Ectodermal cell (in vitro differentiated cells): ENCODE data around the gene ANKRD60.

ENCODE experiments used
- H3K27ac ChIP-seq: 2 replicates; pipeline ENCODE4 v1.7.0; 2013; ENCODE audit warnings: mild to moderate bottlenecking, low read depth, low read length; ENCODE audit not compliant: insufficient read depth, poor library complexity, severe bottlenecking
- H3K27me3 ChIP-seq: 2 replicates; pipeline ENCODE4 v1.7.0; 2013; ENCODE audit warnings: mild to moderate bottlenecking, low read length; ENCODE audit not compliant: insufficient read depth, control insufficient read depth, poor library complexity, severe bottlenecking
- H3K36me3 ChIP-seq: one replicate; pipeline ENCODE4 v1.7.0; 2013; ENCODE audit warnings: low read length; ENCODE audit not compliant: control insufficient read depth, insufficient read depth
- H3K4me1 ChIP-seq: one replicate; pipeline ENCODE4 v1.7.0; 2013; ENCODE audit warnings: low read length; ENCODE audit not compliant: control insufficient read depth, insufficient read depth
- H3K4me3 ChIP-seq: 2 replicates; pipeline ENCODE4 v1.7.0; 2013; ENCODE audit warnings: low read depth, low read length, control low read depth; ENCODE audit not compliant: insufficient read depth
- H3K9me3 ChIP-seq: 2 replicates; pipeline ENCODE4 v1.7.0; 2013; ENCODE audit warnings: mild to moderate bottlenecking, low read length, moderate library complexity; ENCODE audit not compliant: control insufficient read depth
- whole genome bisulfite sequencing, 2 experiments: methylation state at CpG; one replicate each; pipeline ENCODE4 v1.1.7; 2013; ENCODE audit warnings: missing lambda C conversion rate in 2 of 2; 5-methylcytosine and 5-hydroxymethylcytosine counted together

The ANKRD60 gene

GRCh38 chr20:58264271-58264670 is 35.8 kb upstream of the ANKRD60 start:
- WGBS, 2 experiments = 90 to 95% methylated on average over 6 of the region's 6 CpGs
- H3K9me3 ChIP-seq = no peaks in the 10 kb centered on the region
- H3K36me3 ChIP-seq = no peaks in the 10 kb centered on the region
- H3K27ac ChIP-seq = no peak overlapping the region
- no peak overlapping the region for H3K4me3 ChIP-seq
- H3K4me1 ChIP-seq = no peaks in the 10 kb centered on the region
- H3K27me3 ChIP-seq = no peaks in the 10 kb centered on the region

GRCh38 chr20:58261660-58262059 is 33.2 kb upstream of the ANKRD60 start:
- Histone ChIP-seq H3K27ac (no peak overlapping the region), H3K9me3 (no peaks in the 10 kb centered on the region), H3K4me1 (no peaks in the 10 kb centered on the region), H3K4me3 (no peak overlapping the region), H3K36me3 (no peaks in the 10 kb centered on the region), H3K27me3 (no peaks in the 10 kb centered on the region)
- WGBS, 2 experiments = 90% methylated on average over 2 of the region's 3 CpGs; no CpG with 5 or more reads in 1 of the 2 experiments

- Histone ChIP-seq H3K27ac (no peak overlapping the region), H3K27me3 (no peaks in the 10 kb centered on the region), H3K4me3 (no peak overlapping the region), H3K9me3 (no peaks in the 10 kb centered on the region), H3K4me1 (no peaks in the 10 kb centered on the region), H3K36me3 (no peaks in the 10 kb centered on the region)
- 96 to 99% methylated on average over 5 of the region's 5 CpGs for WGBS, 2 experiments
Measured at GRCh38 chr20:58260006-58260405, 31.6 kb upstream of the ANKRD60 start.

- H3K4me3 ChIP-seq = no peak overlapping the region
- no peak overlapping the region for H3K27ac ChIP-seq
- H3K4me1 ChIP-seq = no peaks in the 10 kb centered on the region
- no peaks in the 10 kb centered on the region for H3K27me3 ChIP-seq
- H3K9me3 ChIP-seq = no peaks in the 10 kb centered on the region
- no peaks in the 10 kb centered on the region for H3K36me3 ChIP-seq
- WGBS, 2 experiments = 84 to 98% methylated on average over 4 of the region's 4 CpGs
Measured at GRCh38 chr20:58256842-58257241, 28.4 kb upstream of the ANKRD60 start.

GRCh38 chr20:58256307-58256706 is 27.9 kb upstream of the ANKRD60 start:
- H3K4me1 ChIP-seq = no peaks in the 10 kb centered on the region
- H3K36me3 ChIP-seq = no peaks in the 10 kb centered on the region
- no peaks in the 10 kb centered on the region for H3K9me3 ChIP-seq
- H3K27ac ChIP-seq = no peak overlapping the region
- WGBS, 2 experiments = 88% methylated on average over 2 of the region's 2 CpGs; no CpG with 5 or more reads in 1 of the 2 experiments
- no peaks in the 10 kb centered on the region for H3K27me3 ChIP-seq
- H3K4me3 ChIP-seq = no peak overlapping the region

GRCh38 chr20:58254890-58255289 is 26.4 kb upstream of the ANKRD60 start:
- Histone ChIP-seq H3K9me3 (no peaks in the 10 kb centered on the region), H3K36me3 (peaks cover 6% of the 10 kb centered on the region), H3K27me3 (no peaks in the 10 kb centered on the region), H3K4me1 (no peaks in the 10 kb centered on the region), H3K27ac (no peak overlapping the region), H3K4me3 (no peak overlapping the region)

- no peaks in the 10 kb centered on the region for H3K27me3 ChIP-seq
- no peaks in the 10 kb centered on the region for H3K9me3 ChIP-seq
- H3K4me1 ChIP-seq = no peaks in the 10 kb centered on the region
- H3K36me3 ChIP-seq = peaks cover 11% of the 10 kb centered on the region
- 89 to 95% methylated on average over 2 of the region's 2 CpGs for WGBS, 2 experiments
- no peak overlapping the region for H3K27ac ChIP-seq
- no peak overlapping the region for H3K4me3 ChIP-seq
Measured at GRCh38 chr20:58251979-58252591, 23.6 kb upstream of the ANKRD60 start.

GRCh38 chr20:58251348-58251978 is 23.0 kb upstream of the ANKRD60 start:
- Histone ChIP-seq H3K4me1 (no peaks in the 10 kb centered on the region), H3K27me3 (no peaks in the 10 kb centered on the region), H3K36me3 (peaks cover 12% of the 10 kb centered on the region), H3K9me3 (no peaks in the 10 kb centered on the region), H3K27ac (no peak overlapping the region), H3K4me3 (no peak overlapping the region)
- WGBS, 2 experiments = 81 to 82% methylated on average over 8 of the region's 8 CpGs

GRCh38 chr20:58246346-58246745 is 17.9 kb upstream of the ANKRD60 start:
- Histone ChIP-seq H3K36me3 (peaks cover 22% of the 10 kb centered on the region), H3K27ac (no peak overlapping the region), H3K4me1 (no peaks in the 10 kb centered on the region), H3K4me3 (no peak overlapping the region), H3K27me3 (no peaks in the 10 kb centered on the region), H3K9me3 (no peaks in the 10 kb centered on the region)
- WGBS, 2 experiments = 86 to 89% methylated on average over 9 of the region's 9 CpGs

GRCh38 chr20:58245931-58246330 is 17.5 kb upstream of the ANKRD60 start:
- Histone ChIP-seq H3K4me1 (no peaks in the 10 kb centered on the region), H3K36me3 (peaks cover 22% of the 10 kb centered on the region), H3K27me3 (no peaks in the 10 kb centered on the region), H3K4me3 (no peak overlapping the region), H3K9me3 (no peaks in the 10 kb centered on the region), H3K27ac (no peak overlapping the region)
- WGBS, 2 experiments = 93 to 94% methylated on average over 8 of the region's 8 CpGs
